ENCODE data around the gene ABCF1. TPM values are rescaled to one million over a fixed set of nuclear protein-coding genes. Genes with fewer than 3 reads are reported as not detected.

Gene ABCF1
- total RNA-seq, 1 donor from 2014 or later, result 71.5 TPM

- no peaks in the 10 kb centered on the region for H3K9me3 Mint-ChIP-seq
- no peak for DNase-seq (ENCODE audit: low spot score in 2 of 2, unreplicated experiment in 2 of 2)
- no peak overlapping the region for H3K27ac Mint-ChIP-seq
- H3K4me1 Mint-ChIP-seq, result peaks cover 4% of the 10 kb centered on the region
- peaks cover 19% of the 10 kb centered on the region for H3K36me3 Mint-ChIP-seq
- TF ChIP-seq, protein P1, sequence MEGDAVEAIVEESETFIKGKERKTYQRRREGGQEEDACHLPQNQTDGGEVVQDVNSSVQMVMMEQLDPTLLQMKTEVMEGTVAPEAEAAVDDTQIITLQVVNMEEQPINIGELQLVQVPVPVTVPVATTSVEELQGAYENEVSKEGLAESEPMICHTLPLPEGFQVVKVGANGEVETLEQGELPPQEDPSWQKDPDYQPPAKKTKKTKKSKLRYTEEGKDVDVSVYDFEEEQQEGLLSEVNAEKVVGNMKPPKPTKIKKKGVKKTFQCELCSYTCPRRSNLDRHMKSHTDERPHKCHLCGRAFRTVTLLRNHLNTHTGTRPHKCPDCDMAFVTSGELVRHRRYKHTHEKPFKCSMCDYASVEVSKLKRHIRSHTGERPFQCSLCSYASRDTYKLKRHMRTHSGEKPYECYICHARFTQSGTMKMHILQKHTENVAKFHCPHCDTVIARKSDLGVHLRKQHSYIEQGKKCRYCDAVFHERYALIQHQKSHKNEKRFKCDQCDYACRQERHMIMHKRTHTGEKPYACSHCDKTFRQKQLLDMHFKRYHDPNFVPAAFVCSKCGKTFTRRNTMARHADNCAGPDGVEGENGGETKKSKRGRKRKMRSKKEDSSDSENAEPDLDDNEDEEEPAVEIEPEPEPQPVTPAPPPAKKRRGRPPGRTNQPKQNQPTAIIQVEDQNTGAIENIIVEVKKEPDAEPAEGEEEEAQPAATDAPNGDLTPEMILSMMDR (IDR thresholded peaks at IDR 0.05; ENCODE audit: unreplicated experiment), result no peak
- H3K4me3 Mint-ChIP-seq, result no peak overlapping the region
- no peaks in the 10 kb centered on the region for H3K27me3 Mint-ChIP-seq (ENCODE audit: low read depth)
Measured at GRCh38 chr6:30564114-30564513, 7.1 kb upstream of the ABCF1 start.

DNA sequence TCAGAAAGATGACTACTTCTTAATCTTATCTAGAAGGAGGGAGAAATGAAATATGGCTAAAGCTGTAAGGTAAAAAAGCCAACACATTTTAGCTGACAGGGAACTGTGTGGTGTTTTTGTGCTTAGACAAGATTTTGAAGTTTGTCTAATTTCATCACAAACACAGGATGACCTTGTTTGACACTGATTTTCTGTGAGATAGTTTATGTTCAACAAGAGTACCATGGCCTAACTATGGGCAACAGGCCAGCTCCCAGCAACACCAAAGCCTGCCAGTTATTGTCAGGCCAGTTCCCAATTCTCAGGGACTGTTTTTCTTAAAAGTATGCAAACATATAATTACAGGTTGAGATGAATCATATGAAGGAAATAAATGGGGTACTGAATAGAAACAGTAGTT is 5.5 kb upstream of the ABCF1 start:
- no peaks in the 10 kb centered on the region for H3K9me3 Mint-ChIP-seq
- TF ChIP-seq, protein P1 (IDR thresholded peaks at IDR 0.05; ENCODE audit: unreplicated experiment), result no peak
- H3K36me3 Mint-ChIP-seq, result peaks cover 15% of the 10 kb centered on the region
- no peaks in the 10 kb centered on the region for H3K27me3 Mint-ChIP-seq (ENCODE audit: low read depth)
- no peak overlapping the region for H3K27ac Mint-ChIP-seq
- no peak overlapping the region for H3K4me3 Mint-ChIP-seq
- DNase-seq (ENCODE audit: low spot score in 2 of 2, unreplicated experiment in 2 of 2), result no peak
- H3K4me1 Mint-ChIP-seq, result peaks cover 12% of the 10 kb centered on the region

GRCh38 chr6:30568245-30568644 is 3.0 kb upstream of the ABCF1 start:
- no peaks in the 10 kb centered on the region for H3K27me3 Mint-ChIP-seq (ENCODE audit: low read depth)
- no peak overlapping the region for H3K4me3 Mint-ChIP-seq
- H3K36me3 Mint-ChIP-seq, result peaks cover 3% of the 10 kb centered on the region
- no peak for DNase-seq (ENCODE audit: low spot score in 2 of 2, unreplicated experiment in 2 of 2)
- H3K4me1 Mint-ChIP-seq, result peaks cover 36% of the 10 kb centered on the region
- no peaks in the 10 kb centered on the region for H3K9me3 Mint-ChIP-seq
- TF ChIP-seq, protein P1 (IDR thresholded peaks at IDR 0.05; ENCODE audit: unreplicated experiment), result no peak
- H3K27ac Mint-ChIP-seq, result no peak overlapping the region

GRCh38 chr6:30570263-30570662 is 979 bp upstream of the ABCF1 start:
- Mint-ChIP-seq H3K27ac (peak overlapping the region; percentile 36), H3K9me3 (no peaks in the 10 kb centered on the region), H3K4me1 (peaks cover 50% of the 10 kb centered on the region)

GRCh38 chr6:30570740-30571074 is 535 bp upstream of the ABCF1 start:
- Mint-ChIP-seq H3K27me3 (ENCODE audit: low read depth) (no peaks in the 10 kb centered on the region), H3K4me1 (peaks cover 48% of the 10 kb centered on the region), H3K36me3 (no peaks in the 10 kb centered on the region), H3K27ac (peak overlapping the region; percentile 100), H3K4me3 (peak overlapping the region; percentile 95), H3K9me3 (no peaks in the 10 kb centered on the region)
- no peak for DNase-seq (ENCODE audit: low spot score in 2 of 2, unreplicated experiment in 2 of 2)
- TF ChIP-seq, protein P1 (IDR thresholded peaks at IDR 0.05; ENCODE audit: unreplicated experiment), result no peak

More at GRCh38 chr6:30570263-30570662, 979 bp upstream of the ABCF1 start:
- TF ChIP-seq, protein P1 (IDR thresholded peaks at IDR 0.05; ENCODE audit: unreplicated experiment), result no peak
- no peak for DNase-seq (ENCODE audit: low spot score in 2 of 2, unreplicated experiment in 2 of 2)
- peak overlapping the region; percentile 95 for H3K4me3 Mint-ChIP-seq
- no peaks in the 10 kb centered on the region for H3K36me3 Mint-ChIP-seq
- H3K27me3 Mint-ChIP-seq (ENCODE audit: low read depth), result no peaks in the 10 kb centered on the region

- Mint-ChIP-seq H3K36me3 (no peaks in the 10 kb centered on the region), H3K27ac (peak overlapping the region; percentile 100), H3K4me1 (peaks cover 48% of the 10 kb centered on the region), H3K27me3 (ENCODE audit: low read depth) (no peaks in the 10 kb centered on the region), H3K9me3 (no peaks in the 10 kb centered on the region), H3K4me3 (peak overlapping the region; percentile 95)
- DNase-seq (ENCODE audit: low spot score in 2 of 2, unreplicated experiment in 2 of 2), result no peak
- TF ChIP-seq, protein P1 (IDR thresholded peaks at IDR 0.05; ENCODE audit: unreplicated experiment), result no peak
Measured at GRCh38 chr6:30571762-30572082, 480 bp downstream of the ABCF1 start.
